Lower lobe of right lung (tissue), 2 donors: Measurements from ENCODE around the gene RNF212. TPM values are rescaled to one million over a fixed set of nuclear protein-coding genes. Genes with fewer than 3 reads are reported as not detected.

Experiments
- ATAC-seq, 2 donors: fragments of 200-7000 bp; cut with Tn5 transposase; one replicate each; pipeline ENCODE4 v1.9.1; 2020 to 2022; ENCODE audit warnings: mild to moderate bottlenecking in 2 of 2, moderate library complexity in 2 of 2
- DNase-seq: peaks from one replicate; pipeline ENCODE4 v3.0.0-alpha.2; 2020
- H3K27ac ChIP-seq: fragments of 200-600 bp; one replicate; pipeline ENCODE4 v1.8.0; 2022
- H3K27me3 ChIP-seq: fragments of 200-600 bp; one replicate; pipeline ENCODE4 v1.8.0; 2022; ENCODE audit warnings: low read depth
- H3K36me3 ChIP-seq: fragments of 200-600 bp; one replicate; pipeline ENCODE4 v1.8.0; 2022; ENCODE audit warnings: mild to moderate bottlenecking
- H3K4me1 ChIP-seq: fragments of 200-600 bp; one replicate; pipeline ENCODE4 v1.8.0; 2022
- H3K4me3 ChIP-seq: fragments of 200-600 bp; one replicate; pipeline ENCODE4 v1.8.0; 2022; ENCODE audit warnings: mild to moderate bottlenecking
- H3K9me3 ChIP-seq: fragments of 200-600 bp; one replicate; pipeline ENCODE4 v1.8.0; 2022
- intact Hi-C: fragments of 100-400 bp; cut with DNase I; formaldehyde crosslinking; loops from one replicate; pipeline ENCODE4 v1.11.0; 2022
- total RNA-seq: library from RNA; stranded (reverse); fragmentation: NEBNext Ultra II Directional; extraction: Animal tissue kit (Norgen Biotek cat#: 25700); gene quantifications from one replicate; pipeline ENCODE4 v1.2.1, GENCODE V29; 2021
- TF ChIP-seq, protein P1 (sequence below): fragments of 200-600 bp; IDR thresholded peaks from one replicate; pipeline ENCODE4 v1.8.0; 2022; ENCODE audit warnings: antibody characterized with exemption, mild to moderate bottlenecking
- donor health status: DM: no; HTN: yes; CAD: no; lungs with severe emphysema.

Gene RNF212
- total RNA-seq, 1 donor from 2014 or later, result 6.8 TPM

DNA sequence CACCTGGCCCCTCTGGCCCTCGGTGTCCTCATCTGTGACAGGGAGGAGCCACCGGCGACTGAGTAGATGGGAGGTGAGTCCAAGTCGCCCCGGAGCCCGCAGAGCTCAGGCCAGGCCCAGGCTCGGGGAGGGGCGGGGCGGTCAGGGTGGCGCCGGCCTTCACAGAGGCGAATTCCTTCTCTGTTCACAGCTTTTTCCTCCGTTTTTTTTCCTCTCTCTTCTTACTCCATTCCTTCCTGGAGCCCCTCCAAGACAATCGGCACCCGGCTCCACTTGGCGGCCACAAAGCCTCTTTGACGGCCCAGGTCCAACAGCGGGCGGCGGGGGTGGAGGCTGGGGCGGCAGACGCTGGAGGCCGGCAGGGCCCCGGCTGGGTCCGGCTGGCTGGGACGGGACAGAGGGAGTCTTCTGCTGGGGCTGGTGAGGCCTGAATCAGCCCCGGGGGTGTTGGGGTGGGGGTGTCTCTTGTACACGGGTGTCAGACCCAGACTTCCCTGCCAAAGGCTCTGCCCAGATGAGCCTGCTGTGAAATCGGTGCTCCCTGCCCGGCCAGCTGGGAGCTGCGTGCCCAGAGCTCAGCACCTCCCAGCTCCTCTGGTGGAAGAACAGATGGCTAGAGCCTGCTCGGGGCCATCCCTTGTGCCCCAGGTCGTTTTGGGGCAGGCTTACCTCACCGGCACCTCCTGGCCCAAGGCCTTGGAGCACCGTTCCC lies 79.4 kb downstream of the RNF212 start:
- H3K27ac ChIP-seq, result no peak overlapping the region
- peak; percentile 9 to 37 for ATAC-seq

DNA sequence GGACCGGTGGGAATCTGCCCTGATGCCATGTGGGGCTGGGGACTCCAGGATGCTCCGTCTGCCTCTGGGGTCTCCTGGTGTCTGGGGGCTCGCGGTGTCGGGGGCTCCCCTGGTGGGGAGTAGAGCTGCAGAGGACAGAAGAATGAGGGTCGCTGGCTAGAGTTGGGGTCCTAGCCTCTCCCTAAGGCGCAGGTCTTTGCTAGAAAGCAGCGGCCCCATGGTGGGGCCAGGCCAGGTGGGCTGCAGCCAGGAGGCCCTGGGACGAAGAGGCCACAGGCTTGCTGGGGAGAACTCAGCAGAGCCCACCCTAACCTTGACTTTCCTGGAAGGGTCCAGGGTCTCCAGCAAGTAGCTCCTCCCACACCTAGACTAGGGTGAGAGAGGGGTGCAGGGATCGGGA lies 80.5 kb downstream of the RNF212 start:
- peaks cover 12% of the 10 kb centered on the region for H3K4me1 ChIP-seq
- H3K9me3 ChIP-seq, result no peaks in the 10 kb centered on the region
- DNase-seq (no peak), ATAC-seq (no peak)
- TF ChIP-seq, protein P1, sequence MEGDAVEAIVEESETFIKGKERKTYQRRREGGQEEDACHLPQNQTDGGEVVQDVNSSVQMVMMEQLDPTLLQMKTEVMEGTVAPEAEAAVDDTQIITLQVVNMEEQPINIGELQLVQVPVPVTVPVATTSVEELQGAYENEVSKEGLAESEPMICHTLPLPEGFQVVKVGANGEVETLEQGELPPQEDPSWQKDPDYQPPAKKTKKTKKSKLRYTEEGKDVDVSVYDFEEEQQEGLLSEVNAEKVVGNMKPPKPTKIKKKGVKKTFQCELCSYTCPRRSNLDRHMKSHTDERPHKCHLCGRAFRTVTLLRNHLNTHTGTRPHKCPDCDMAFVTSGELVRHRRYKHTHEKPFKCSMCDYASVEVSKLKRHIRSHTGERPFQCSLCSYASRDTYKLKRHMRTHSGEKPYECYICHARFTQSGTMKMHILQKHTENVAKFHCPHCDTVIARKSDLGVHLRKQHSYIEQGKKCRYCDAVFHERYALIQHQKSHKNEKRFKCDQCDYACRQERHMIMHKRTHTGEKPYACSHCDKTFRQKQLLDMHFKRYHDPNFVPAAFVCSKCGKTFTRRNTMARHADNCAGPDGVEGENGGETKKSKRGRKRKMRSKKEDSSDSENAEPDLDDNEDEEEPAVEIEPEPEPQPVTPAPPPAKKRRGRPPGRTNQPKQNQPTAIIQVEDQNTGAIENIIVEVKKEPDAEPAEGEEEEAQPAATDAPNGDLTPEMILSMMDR, result no peak
- H3K27ac ChIP-seq, result no peak overlapping the region
- intact Hi-C loops, result no loop called here
- H3K36me3 ChIP-seq, result no peaks in the 10 kb centered on the region
- H3K4me3 ChIP-seq, result no peak overlapping the region
- peaks cover 50% of the 10 kb centered on the region for H3K27me3 ChIP-seq

More for the DNA sequence above, 79.4 kb downstream of the RNF212 start:
- no peak for DNase-seq
- Histone ChIP-seq H3K36me3 (no peaks in the 10 kb centered on the region), H3K27me3 (peaks cover 48% of the 10 kb centered on the region), H3K4me1 (peaks cover 12% of the 10 kb centered on the region), H3K9me3 (no peaks in the 10 kb centered on the region), H3K4me3 (peak overlapping the region; percentile 20)
- TF ChIP-seq, protein P1, result no peak
- intact Hi-C loops, result no loop called here

DNA sequence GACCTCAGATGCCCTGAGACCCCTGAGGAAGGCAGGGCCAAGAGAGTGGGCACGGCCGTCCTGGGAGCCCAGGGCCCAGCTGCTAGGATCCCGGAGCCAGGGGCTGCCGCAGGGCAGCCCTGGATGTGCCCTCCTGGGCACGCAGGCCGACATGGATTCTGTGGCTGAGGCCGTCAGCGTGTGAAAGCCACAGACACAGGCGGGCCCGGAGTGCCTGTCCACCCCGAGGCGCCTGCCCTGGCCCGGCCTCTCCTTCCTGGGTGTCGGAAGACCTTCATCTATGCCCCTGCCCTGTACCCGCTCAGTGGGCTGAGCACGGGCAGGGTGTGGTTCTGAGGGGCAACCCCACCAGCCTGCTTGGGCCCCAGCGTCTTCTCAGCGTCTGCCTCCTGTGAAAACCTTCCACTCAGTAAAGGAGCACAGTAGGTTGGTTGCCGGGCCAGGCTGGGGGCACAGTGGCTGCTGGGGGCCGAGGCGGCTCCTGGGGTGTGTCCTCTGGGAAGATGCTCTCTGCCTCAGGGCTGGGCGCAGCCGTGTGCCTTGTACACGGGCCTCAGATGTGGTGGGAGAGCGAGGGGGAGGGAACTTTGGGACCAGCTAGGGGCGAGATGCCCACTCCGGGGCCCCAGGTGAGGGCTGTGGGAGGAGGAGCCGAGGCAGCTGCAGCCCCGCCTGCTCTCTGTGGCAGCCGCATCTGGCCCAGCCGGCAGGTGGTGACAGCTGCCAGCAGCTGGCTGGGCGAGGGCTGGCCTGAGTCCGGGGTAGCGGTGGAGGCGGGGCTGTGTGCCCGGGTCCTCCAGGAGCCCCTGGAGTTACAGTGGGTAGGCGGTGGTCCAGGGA lies 81.2 kb downstream of the RNF212 start:
- ATAC-seq, result no peak
- TF ChIP-seq, protein P1, result no peak
- Histone ChIP-seq H3K27me3 (peaks cover 46% of the 10 kb centered on the region), H3K36me3 (no peaks in the 10 kb centered on the region), H3K4me1 (peaks cover 12% of the 10 kb centered on the region), H3K4me3 (no peak overlapping the region), H3K9me3 (no peaks in the 10 kb centered on the region), H3K27ac (no peak overlapping the region)
- intact Hi-C loops, result no loop called here
- no peak for DNase-seq

DNA sequence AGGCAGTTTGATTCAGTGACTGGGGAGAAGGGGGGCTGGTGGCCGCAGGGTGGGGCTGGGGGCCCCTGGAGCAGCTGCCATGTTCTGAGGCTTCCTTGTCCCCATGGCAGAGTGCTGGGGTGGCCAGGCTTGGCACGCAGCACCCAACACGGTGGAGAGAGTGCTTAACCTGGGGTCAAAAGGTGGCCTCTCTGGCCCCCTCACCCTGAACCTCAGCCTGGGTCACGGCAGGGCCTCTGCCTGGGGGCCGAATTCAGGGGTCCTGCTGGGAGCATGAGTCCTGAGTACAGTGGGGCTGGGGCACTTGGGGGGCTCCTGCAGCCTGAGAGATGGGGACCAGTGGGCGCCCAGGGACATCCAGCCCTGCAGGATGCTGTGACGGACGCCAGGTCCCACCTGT lies 82.0 kb downstream of the RNF212 start:
- H3K27me3 ChIP-seq, result peaks cover 46% of the 10 kb centered on the region
- TF ChIP-seq, protein P1, result no peak
- ATAC-seq (no peak), DNase-seq (no peak)
- intact Hi-C loops, result no loop called here
- H3K27ac ChIP-seq, result no peak overlapping the region
- H3K4me3 ChIP-seq, result no peak overlapping the region
- H3K4me1 ChIP-seq, result peaks cover 12% of the 10 kb centered on the region
- no peaks in the 10 kb centered on the region for H3K36me3 ChIP-seq
- no peaks in the 10 kb centered on the region for H3K9me3 ChIP-seq

DNA sequence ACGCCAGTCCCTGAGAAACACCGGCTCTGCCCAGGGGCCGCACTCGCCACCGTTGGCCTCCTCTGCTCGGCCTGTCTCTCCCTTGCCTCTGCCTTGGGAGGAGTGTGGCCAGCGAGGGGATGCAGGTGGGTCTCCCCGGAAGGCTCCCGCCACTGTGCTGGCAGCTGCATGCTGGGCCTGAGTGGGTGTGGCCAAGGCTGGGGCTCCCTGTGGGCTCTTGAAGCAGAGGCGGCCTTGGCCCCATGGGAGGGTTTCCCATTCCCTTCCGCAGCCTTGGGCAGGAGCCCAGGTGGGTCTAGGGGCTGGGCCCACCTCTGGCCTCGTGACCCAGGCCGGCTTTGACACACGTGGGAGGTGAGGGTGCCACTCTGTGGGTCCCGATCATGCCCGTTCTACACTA lies 82.8 kb downstream of the RNF212 start:
- H3K4me3 ChIP-seq, result no peak overlapping the region
- ATAC-seq, result no peak
- H3K27ac ChIP-seq, result no peak overlapping the region
- H3K4me1 ChIP-seq, result peaks cover 12% of the 10 kb centered on the region
- peaks cover 46% of the 10 kb centered on the region for H3K27me3 ChIP-seq
- TF ChIP-seq, protein P1, result no peak
- DNase-seq, result no peak
- intact Hi-C loops, result no loop called here
- H3K36me3 ChIP-seq, result peaks cover under 1% of the 10 kb centered on the region
- H3K9me3 ChIP-seq, result no peaks in the 10 kb centered on the region
